Upper lobe of left lung (tissue), 6 donors: ENCODE measurements around the gene DIP2C. TPM values are rescaled to one million over a fixed set of nuclear protein-coding genes. Genes with fewer than 3 reads are reported as not detected.

Experiments used
- ATAC-seq, 2 donors: fragments of 200-7000 bp; cut with Tn5 transposase; one replicate each; pipeline ENCODE4 v1.9.1; 2022; ENCODE audit warnings: mild to moderate bottlenecking in 2 of 2, moderate library complexity in 2 of 2; ENCODE audit not compliant: low FRiP score in 2 of 2
- DNase-seq, 2 donors: peaks; one replicate each; pipeline ENCODE4 v3.0.0-alpha.2; 2019 to 2020
- H3K27ac ChIP-seq, 4 donors: fragments of 200-600 bp; sonication (generic); one replicate each; pipeline ENCODE4 v1.5.1; 2016 to 2019
- H3K27me3 ChIP-seq, 4 donors: fragments of 200-600 bp; sonication (generic); one replicate each; pipeline ENCODE4 v1.5.1; 2017 to 2019
- H3K36me3 ChIP-seq, 4 donors: fragments of 200-600 bp; sonication (generic); one replicate each; pipeline ENCODE4 v1.5.1; 2016 to 2019
- H3K4me1 ChIP-seq, 4 donors: fragments of 200-600 bp; sonication (generic); one replicate each; pipeline ENCODE4 v1.5.1; 2018 to 2019
- H3K4me3 ChIP-seq, 4 donors: fragments of 200-600 bp; sonication (generic); one replicate each; pipeline ENCODE4 v1.5.1; 2017 to 2019; ENCODE audit warnings: mild to moderate bottlenecking in 2 of 4, moderate library complexity in 1 of 4
- H3K9me3 ChIP-seq, 4 donors: fragments of 200-600 bp; sonication (generic); one replicate each; pipeline ENCODE4 v1.5.1; 2018 to 2019
- CTCF ChIP-seq, 6 experiments: fragments of 450-650 bp in 4 of 6; fragments of 200-600 bp in 2 of 6; sonication (generic) in 2 of 6; IDR thresholded peaks; one replicate each; pipeline ENCODE4 v1.5.1; 2016 to 2019; ENCODE audit warnings: antibody characterized with exemption in 6 of 6
- EP300 ChIP-seq, 4 donors: sonication (generic); formaldehyde crosslinking; IDR thresholded peaks; one replicate each; pipeline ENCODE4 v1.5.1; 2017; ENCODE audit warnings: antibody characterized with exemption in 4 of 4, control low read depth in 2 of 4
- POLR2A ChIP-seq, 4 donors: fragments of 450-650 bp; IDR thresholded peaks; one replicate each; pipeline ENCODE4 v1.5.1; 2016 to 2017; ENCODE audit warnings: antibody characterized with exemption in 4 of 4, mild to moderate bottlenecking in 2 of 4
- POLR2AphosphoS5 ChIP-seq, 2 donors: sonication (generic); formaldehyde crosslinking; IDR thresholded peaks; one replicate each; pipeline ENCODE4 v1.5.1; 2017; ENCODE audit warnings: antibody characterized with exemption in 2 of 2
- WGBS, 2 donors: methylation state at CpG; one replicate each; pipeline ENCODE4 v1.1.5; 2017 to 2018; 5-methylcytosine and 5-hydroxymethylcytosine counted together
- total RNA-seq, 6 donors: library from RNA; depleted of rRNA in 4 of 6; stranded (reverse); fragments of >200 nt in 4 of 6; gene quantifications; one replicate each; pipeline versions ENCODE4 v1.1.0 to v1.2.1, GENCODE V29; 2016 to 2021
- donor health status: DM: no; HTN: no; CAD: no; lungs with moderate emphysema.
- donor health status: DM: no; HTN: yes; CAD: no; lungs with severe emphysema.

The DIP2C gene
- total RNA-seq, 6 donors from 2014 or later = 11.6 to 32.5 (median 14.7) TPM

- DNase-seq = no peak
- H3K4me3 ChIP-seq = no peak overlapping the region
- H3K9me3 ChIP-seq = no peaks in the 10 kb centered on the region
- no peak for ATAC-seq
- TF ChIP-seq CTCF (IDR thresholded peaks at IDR 0.05) (no peak), EP300 (IDR thresholded peaks at IDR 0.05) (no peak), POLR2A (IDR thresholded peaks at IDR 0.05) (no peak), POLR2AphosphoS5 (IDR thresholded peaks at IDR 0.05) (no peak)
- H3K36me3 ChIP-seq = no peaks in the 10 kb centered on the region
- H3K27me3 ChIP-seq = no peaks in the 10 kb centered on the region
- no peak overlapping the region for H3K27ac ChIP-seq
- peaks cover 0 to 5% (median 2%) of the 10 kb centered on the region in 4 donors for H3K4me1 ChIP-seq
- 94% methylated on average over 28 of the region's 28 CpGs for WGBS, 2 donors
Observed at GRCh38 chr10:606762-607544, 82.5 kb downstream of the DIP2C start.

DNA sequence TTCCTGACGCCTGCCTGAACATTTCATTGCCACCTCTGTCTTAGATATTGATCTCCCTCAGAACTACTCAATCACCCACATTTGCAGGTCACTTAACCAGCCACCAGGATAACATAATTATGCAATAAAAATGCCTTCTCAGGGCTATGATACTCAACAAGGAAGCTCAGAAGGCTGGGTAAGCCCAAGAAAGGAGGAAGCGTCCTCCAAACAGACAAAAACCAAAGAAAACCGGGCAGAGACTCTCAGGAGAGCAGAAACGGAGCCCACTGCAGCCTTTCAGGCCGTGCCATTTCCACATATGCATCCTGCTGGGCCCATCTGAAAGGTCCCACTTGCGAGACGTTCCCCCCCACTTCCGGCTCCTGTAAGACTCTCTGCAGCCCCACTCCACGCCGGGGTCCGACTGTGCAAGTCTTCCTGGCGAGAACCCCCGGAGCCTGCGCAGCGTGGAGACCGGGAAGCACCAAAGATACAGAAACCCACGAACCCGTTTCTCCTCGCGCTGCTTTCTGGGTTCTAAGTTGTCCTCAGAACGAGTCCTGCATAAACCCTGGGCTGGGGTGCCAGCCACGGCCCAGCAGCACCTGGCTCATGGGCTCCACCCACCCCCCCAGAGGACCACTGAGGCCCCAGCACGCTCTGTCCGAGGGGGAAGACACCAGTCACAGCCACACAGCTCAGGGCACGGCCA, 83.7 kb downstream of the DIP2C start:
- H3K4me1 ChIP-seq = peaks cover 0 to 14% (median 9%) of the 10 kb centered on the region in 4 donors

DNA sequence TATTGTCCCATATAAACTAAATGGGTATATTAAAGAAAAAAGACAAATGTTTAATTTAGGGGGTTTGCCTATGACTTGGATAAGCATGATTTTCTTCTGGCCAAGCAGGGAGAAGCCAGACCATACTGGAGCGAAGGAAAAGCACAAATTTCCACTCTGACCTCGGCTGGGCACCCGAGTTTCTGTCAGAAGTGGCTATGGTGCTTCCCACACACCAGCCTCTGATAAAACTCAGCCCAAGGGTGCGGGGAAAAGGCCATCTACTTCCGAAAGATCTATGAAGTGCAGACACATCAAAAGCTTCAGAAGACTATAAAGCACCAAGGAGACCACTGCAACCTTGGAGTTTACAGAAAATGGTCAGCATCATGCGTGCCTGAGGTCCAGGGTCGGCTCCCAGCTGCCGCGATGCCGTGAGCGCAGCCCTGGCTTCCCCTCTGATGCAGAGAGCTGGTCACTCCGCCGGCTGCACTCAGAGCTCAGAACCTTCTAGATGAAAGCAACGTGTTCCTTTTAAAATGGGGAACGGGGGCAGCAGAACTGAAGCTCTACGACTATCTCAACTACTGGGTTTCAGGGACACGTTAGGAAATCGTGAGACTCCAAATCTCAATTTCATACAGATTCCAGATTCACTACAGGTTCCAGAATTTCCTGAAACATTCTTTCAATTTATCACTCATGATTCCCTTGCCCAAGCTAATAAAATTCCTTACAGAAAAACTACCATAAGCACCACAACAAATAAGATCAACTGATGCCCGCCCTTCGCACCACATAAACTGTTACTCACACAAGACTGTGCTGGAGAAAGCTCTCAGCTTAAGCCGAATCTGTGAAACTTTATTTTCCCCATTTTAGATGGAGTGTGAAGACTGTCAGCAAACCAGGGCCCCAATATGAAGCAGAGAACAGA, 84.5 kb downstream of the DIP2C start:
- DNase-seq (no peak), ATAC-seq (no peak)
- H3K27me3 ChIP-seq = no peaks in the 10 kb centered on the region
- 79 to 91% methylated on average over 12 to 21 of the region's 21 CpGs for WGBS, 2 donors
- no peaks in the 10 kb centered on the region for H3K36me3 ChIP-seq
- no peak overlapping the region for H3K27ac ChIP-seq
- TF ChIP-seq POLR2AphosphoS5 (IDR thresholded peaks at IDR 0.05) (no peak), POLR2A (IDR thresholded peaks at IDR 0.05) (no peak), CTCF (IDR thresholded peaks at IDR 0.05) (no peak), EP300 (IDR thresholded peaks at IDR 0.05) (no peak)
- H3K9me3 ChIP-seq = no peaks in the 10 kb centered on the region
- peaks cover 0 to 20% (median 15%) of the 10 kb centered on the region in 4 donors for H3K4me1 ChIP-seq
- H3K4me3 ChIP-seq = no peak overlapping the region

More for the DNA sequence above, 83.7 kb downstream of the DIP2C start:
- DNase-seq (no peak), ATAC-seq (no peak)
- Histone ChIP-seq H3K4me3 (no peak overlapping the region), H3K27ac (no peak overlapping the region), H3K9me3 (no peaks in the 10 kb centered on the region), H3K27me3 (no peaks in the 10 kb centered on the region), H3K36me3 (no peaks in the 10 kb centered on the region)
- WGBS, 2 donors = 87 to 89% methylated on average over 22 to 25 of the region's 25 CpGs
- TF ChIP-seq POLR2AphosphoS5 (IDR thresholded peaks at IDR 0.05) (no peak), POLR2A (IDR thresholded peaks at IDR 0.05) (no peak), EP300 (IDR thresholded peaks at IDR 0.05) (no peak), CTCF (IDR thresholded peaks at IDR 0.05) (no peak)

DNA sequence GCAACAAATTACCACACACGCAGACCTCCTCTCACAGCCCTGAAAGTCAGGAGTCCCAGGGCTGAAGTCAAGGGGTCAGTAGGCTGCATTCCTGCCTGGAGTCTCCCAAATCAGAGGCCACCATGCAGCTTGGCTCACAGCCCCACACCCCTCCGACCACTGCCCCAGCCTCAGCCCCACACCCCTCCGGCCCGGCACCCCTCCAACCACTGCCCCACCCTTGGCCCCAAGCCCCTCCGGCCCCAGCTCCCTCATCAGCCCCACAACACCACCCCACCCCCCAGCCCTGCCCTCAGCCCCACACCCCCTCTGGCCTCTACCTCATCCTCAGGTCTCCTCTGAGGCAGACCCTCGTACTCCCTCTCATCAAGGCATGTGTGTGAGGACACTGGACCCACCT, 85.7 kb downstream of the DIP2C start:
- H3K27ac ChIP-seq = no peak overlapping the region
- peaks cover 0 to 20% (median 16%) of the 10 kb centered on the region in 4 donors for H3K4me1 ChIP-seq
- no peak overlapping the region for H3K4me3 ChIP-seq
- TF ChIP-seq POLR2A (IDR thresholded peaks at IDR 0.05) = no peak
- TF ChIP-seq EP300 (IDR thresholded peaks at IDR 0.05) = no peak
- no peak for TF ChIP-seq POLR2AphosphoS5 (IDR thresholded peaks at IDR 0.05)
- TF ChIP-seq CTCF (IDR thresholded peaks at IDR 0.05) = no peak
- H3K27me3 ChIP-seq = no peaks in the 10 kb centered on the region
- ATAC-seq (no peak), DNase-seq (no peak)
- no peaks in the 10 kb centered on the region for H3K9me3 ChIP-seq
- WGBS, 2 donors = 82 to 92% methylated on average over 6 of the region's 6 CpGs
- H3K36me3 ChIP-seq = no peaks in the 10 kb centered on the region
